ENCODE data around the gene PHKG2.

Gene PHKG2

DNA sequence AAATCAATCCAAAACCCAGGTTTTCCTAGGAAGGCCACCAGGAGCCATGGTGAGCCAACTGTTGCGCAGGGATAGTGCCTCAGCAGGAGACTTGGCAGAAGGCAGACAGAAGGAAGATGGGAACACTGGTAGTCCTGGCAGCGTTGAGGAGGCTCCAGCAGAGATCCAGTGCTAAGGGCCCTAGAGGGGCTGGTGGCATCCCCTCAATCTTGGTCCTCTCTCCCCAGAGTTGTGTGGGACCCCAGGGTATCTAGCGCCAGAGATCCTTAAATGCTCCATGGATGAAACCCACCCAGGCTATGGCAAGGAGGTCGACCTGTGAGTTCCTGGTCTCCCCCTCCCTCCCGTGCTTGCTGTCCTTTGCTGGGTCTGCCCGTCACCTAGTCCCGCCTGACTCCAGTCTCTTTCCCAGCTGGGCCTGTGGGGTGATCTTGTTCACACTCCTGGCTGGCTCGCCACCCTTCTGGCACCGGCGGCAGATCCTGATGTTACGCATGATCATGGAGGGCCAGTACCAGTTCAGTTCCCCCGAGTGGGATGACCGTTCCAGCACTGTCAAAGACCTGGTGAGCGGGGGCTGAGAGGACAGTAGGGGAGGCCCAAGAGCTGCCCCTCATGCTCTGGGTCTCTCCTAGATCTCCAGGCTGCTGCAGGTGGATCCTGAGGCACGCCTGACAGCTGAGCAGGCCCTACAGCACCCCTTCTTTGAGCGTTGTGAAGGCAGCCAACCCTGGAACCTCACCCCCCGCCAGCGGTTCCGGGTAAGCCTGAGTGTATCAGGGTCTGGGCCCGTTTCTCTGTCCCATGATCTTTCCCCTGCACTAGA lies 7.9 kb downstream of the PHKG2 start:
- no peak for DNase-seq (ENCODE audit: low read depth in 3 of 3, low spot score in 1 of 3)

DNA sequence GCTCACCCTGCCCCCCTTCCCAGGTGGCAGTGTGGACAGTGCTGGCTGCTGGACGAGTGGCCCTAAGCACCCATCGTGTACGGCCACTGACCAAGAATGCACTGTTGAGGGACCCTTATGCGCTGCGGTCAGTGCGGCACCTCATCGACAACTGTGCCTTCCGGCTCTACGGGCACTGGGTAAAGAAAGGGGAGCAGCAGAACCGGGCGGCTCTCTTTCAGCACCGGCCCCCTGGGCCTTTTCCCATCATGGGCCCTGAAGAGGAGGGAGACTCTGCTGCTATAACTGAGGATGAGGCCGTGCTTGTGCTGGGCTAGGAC lies 8.5 kb downstream of the PHKG2 start:
- DNase-seq (ENCODE audit: low read depth in 3 of 3, low spot score in 1 of 3), result no peak

DNA sequence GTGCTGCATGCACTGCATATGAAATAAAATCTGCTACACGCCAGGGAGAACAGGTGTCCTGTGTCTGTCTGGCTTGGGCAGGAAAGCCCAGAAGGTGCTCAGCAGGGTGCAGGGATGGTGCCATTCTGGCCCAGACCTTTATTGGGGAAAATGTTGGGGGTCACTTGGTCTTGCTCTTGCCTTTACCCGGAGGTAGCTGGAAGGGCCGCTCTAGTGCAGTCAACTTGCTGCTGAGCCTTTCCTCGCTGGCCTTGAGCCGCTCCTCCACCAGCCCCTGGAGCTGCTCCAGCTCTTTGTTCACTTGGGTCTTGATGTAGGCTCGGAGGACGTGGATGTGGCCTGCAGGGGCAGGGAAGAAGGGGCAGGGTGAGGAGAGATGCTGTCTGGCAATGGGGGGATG lies 9.1 kb downstream of the PHKG2 start:
- no peak for DNase-seq (ENCODE audit: low read depth in 3 of 3, low spot score in 1 of 3)

DNA sequence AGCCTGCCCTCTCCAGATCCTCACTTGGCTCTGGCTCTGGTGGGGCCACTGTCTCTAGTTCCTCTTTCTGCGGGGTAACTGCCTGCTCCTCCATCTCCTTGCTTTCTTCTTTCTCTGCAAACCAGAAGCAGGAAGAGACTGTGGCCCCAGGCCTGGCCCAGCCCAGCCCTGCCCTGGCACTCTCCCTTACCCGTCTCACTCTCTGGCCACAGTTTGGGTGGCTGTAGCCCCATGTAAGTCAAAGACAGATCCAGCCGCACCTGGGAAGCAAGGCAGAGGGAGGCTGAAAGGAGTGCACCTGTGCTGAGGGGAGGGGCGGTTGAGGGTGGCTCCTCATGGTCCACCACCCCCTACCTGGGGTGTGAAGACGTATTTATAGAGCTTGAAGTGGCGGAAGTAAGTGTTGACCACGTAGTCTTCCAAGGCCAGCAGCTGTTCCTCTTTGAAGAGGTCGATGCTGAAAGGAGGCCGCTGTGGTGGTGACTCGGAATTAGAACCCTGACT lies 10.8 kb downstream of the PHKG2 start:
- no peak for DNase-seq (ENCODE audit: low read depth in 3 of 3, low spot score in 1 of 3)

DNA sequence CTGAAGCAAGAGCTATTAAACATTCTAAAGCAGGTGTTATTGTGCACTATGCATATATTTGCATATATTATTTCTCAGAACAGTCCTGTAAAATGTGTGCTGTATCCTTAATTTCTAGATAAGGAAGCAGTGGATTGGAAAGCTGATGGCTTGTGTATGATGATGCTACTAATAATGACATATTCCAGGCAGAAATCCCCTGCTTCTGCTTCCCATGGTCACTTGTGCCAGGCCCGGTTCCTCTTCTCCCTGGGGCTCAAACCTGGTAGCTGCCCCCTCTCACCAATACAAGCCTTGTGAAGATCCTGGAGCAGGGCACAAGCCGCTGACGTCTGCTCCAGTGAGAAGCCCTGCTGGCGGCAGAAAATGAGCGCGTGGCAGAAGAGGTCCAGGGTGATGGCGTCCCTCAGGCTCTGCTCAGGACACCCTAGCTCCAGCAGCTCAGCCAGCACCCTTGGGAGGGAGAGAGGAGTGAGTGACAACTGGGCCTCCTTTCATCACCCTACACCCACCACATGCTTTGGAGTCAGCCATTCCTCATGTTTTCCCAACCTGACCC lies 11.9 kb downstream of the PHKG2 start:
- no peak for DNase-seq (ENCODE audit: low read depth in 3 of 3, low spot score in 1 of 3)

DNA sequence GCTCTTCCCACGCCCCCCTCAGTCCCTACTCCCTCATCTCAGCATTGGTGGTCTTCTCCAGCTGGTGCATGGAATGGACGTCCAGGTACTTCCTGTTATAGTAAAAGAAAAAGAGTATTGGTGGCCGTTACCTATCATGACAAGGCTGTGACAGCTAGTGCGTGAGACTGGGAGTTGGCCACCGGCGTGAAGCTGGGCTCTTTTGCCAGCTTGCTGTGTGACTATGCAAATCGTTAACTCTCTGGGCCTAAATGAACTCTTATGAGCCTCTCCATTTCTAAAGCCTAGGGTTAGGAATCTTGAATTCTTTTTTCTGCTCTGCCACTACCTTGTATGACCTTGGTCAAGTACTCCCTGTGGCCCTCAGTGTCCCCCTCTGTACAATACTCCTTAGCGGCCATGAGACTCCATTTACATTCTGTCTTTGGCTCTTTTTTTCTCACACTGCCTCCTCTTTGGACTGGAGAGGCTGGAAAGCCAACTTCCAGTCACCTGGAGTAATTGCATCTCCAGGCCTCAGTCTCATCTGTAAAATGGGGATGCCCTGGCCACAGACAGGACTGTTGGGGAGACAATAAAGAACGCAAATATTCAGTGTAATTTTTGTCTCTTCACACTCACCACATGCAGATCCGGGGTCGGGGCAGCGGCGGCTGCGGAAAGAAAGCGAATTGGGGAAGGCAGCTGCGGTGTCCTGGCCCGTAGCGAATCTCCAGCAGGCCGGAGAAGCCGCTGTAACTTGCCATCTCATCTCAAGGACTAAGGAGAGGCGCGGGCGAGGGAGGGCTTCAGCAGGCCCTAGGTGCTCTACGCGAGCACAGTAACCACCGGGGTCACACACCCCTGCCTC lies 12.6 kb downstream of the PHKG2 start:
- no peak for DNase-seq (ENCODE audit: low read depth in 3 of 3, low spot score in 1 of 3)

DNA sequence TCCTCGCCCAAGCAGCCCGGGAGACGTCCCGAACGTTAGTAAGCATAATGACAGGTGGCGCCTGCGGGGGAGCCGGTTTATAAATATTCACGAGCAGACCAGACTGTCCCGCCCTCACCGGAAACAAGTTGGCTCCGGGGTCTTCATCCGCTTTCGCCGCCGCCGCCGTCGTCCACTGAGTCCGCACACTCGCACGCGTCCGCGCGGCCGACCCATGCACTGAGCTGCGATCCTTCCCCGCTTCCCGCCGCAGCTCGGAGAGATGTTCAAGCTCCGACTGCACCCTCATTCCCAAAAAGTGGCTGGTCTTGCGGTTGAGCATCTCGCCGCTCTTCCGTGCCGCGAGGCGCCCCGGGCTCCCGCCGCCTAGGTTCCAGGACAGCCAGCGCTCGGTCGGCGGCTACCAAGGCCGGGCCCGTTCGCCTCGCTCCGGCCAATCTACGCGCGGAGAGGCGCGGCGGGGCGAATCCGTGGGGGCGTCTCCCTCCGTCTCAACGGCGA lies 13.3 kb downstream of the PHKG2 start:
- DNase-seq (ENCODE audit: low read depth in 3 of 3, low spot score in 1 of 3), result no peak

DNA sequence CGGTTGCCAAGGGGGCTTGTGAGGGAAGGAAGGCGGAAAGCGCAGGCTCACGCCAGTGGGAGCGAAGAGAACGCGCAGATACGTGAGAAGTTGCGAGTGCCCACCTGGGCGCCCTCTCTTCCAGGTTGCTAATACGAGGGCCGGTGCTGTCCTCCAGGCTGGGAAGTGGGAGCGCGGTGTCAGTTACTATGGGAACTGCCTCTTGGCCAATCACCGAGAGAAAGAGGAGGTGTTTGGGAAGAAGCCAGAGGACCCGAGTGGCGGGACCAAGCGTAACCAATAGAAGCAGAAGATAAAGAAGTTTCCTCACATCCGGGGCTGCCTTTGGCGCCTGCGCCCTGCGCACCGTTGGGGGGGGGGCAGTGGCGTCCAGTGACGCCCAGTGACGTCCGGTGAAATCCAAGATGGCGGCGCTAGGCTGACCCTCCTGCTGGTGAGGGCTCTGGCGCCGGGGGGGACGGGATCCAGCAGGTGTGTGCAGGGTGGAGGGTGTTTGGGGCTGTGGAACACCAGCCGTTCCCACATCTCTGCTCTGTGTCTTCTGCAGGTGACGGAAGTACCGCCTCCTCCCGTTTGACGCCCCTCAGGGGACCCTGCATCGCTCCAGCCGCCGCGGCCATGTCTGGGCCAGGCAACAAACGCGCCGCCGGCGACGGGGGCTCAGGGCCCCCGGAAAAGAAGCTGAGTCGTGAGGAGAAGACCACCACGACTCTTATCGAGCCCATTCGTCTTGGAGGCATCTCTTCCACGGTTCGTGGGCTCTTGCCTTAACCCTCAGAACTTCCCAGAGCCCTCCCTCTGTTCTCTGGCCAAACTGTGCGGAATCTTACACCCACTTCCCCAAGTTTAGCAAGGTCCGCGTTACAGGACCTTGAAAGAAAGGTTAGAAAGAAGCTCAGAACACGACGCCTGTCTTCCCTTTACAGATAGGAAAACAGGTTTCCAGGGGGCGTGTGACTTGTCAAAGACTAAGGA lies 14.0 kb downstream of the PHKG2 start, which contains the start of the genes CFAP119 and RNF40:
Gene CFAP119 (minus strand): TSS at position 135 of the 975 bp plus-strand sequence. CDS start 314 bp downstream, outside the sequence.
Gene RNF40 (plus strand): TSS at position 395 of the 975 bp plus-strand sequence. CDS start 224 bp downstream, at position 619.
- peak; percentile 72 to 75 (median 74) for DNase-seq (ENCODE audit: low read depth in 3 of 3, low spot score in 1 of 3)

DNA sequence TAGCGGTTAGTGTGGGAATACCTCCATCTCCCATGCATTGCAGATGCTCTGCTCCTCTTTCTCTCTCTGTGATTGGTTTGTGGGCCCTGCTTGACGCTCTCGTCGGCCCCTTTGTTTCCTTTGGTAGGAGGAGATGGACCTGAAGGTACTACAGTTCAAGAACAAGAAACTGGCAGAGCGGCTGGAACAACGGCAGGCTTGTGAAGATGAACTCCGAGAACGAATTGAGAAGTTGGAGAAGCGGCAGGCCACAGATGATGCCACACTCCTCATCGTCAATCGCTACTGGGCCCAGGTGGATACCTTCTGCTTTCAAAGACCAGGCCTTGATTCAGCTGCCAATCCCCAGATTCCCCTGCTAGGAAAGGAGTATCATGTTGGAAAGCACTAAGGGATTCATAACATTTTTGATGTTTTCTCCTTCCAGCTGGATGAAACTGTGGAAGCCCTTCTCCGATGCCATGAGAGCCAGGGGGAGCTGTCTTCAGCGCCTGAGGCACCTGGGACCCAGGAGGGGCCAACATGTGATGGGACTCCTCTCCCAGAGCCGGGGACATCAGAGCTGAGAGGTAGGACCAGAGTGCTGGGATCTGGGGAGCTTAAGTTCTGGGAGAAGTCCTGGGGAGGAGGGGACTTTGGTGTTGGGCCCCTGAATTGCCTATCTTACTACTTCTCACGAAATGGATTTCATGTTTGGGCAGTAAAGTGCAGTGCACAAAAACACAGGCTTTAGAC lies 14.9 kb downstream of the PHKG2 start:
- no peak for DNase-seq (ENCODE audit: low read depth in 3 of 3, low spot score in 1 of 3)

DNA sequence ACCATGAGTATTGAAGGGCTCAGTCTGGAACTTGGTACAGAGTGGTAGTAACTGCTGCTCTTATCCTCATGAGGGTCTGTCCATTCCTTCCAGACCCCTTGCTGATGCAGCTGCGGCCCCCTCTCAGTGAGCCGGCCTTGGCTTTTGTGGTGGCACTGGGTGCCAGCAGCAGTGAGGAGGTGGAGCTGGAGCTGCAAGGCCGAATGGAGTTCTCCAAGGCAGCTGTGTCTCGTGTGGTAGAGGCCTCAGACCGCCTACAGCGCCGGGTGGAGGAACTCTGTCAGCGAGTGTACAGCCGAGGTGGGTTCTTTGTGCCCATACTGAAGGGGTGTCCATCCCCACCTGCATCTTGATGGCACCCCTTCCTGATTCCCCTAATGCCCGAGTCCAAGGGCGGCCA lies 15.9 kb downstream of the PHKG2 start:
- no peak for DNase-seq (ENCODE audit: low read depth in 3 of 3, low spot score in 1 of 3)

DNA sequence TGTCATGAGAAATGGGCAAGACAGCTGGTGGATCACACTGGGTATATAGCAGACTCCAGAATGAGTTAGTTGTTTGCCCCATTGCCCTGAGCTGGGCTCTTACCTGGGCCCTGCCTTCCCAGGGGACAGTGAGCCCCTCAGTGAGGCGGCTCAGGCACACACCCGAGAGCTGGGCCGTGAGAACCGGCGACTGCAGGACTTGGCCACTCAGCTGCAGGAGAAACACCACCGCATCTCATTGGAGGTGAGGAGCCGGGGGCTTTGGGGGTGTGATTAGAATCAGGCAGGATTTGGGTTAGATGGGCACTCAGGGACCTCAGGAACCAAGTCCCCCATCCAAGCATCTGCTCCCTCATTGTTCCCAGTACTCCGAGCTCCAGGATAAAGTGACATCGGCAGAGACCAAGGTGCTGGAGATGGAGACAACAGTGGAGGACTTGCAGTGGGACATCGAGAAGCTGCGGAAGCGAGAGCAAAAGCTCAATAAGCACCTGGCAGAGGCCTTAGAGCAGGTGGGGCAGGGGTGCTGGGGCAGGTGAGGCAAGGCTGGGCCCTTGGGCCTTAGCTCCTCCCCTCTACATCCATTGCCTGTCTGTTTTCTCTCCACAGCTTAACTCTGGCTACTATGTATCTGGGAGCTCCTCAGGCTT lies 16.7 kb downstream of the PHKG2 start:
- DNase-seq (ENCODE audit: low read depth in 3 of 3, low spot score in 1 of 3), result no peak

DNA sequence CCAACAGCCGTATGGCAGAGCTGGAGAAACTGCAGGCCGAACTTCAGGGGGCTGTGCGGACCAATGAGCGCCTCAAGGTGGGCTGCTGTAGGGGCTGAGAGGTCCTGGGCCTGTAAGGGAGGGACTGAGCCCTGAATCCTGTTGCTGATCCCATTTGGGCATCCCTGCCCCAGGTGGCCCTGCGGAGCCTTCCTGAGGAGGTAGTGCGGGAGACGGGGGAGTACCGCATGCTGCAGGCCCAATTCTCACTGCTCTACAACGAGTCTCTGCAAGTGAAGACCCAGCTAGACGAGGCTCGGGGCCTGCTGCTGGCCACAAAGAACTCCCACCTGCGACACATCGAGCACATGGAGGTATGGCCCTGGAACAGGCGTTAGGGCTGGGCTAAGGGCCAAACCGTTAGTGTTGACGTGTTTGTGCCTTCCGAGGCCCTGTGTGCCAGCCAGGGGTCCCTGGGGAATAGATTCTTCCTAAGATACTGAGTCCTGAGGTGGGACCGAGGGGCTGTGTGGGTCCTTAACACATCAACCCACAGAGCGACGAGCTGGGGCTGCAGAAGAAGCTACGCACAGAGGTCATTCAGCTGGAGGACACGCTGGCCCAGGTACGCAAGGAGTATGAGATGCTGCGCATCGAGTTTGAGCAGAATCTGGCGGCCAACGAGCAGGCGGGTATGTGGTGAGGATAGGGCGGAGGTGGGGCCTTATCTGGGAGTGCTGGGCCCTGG lies 18.1 kb downstream of the PHKG2 start:
- DNase-seq (ENCODE audit: low read depth in 3 of 3, low spot score in 1 of 3), result no peak

DNA sequence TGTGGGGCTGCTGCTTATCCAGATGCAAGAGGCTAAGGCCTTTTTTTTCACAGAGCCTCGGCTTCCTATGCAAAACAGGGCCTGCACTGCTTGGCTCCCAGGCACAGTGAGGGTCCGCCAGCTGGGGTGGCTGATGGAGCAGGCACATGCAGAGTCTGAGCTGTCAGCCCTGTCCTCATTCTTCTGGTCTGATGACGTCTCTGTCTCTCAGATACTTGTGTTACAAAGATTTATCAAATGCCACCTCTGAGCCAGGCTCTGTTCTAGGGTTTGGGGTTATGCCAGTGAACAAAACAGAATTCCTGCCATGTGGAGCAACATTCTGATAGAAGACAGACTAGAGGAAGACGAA lies 18.7 kb downstream of the PHKG2 start:
- no peak for DNase-seq (ENCODE audit: low read depth in 3 of 3, low spot score in 1 of 3)

DNA sequence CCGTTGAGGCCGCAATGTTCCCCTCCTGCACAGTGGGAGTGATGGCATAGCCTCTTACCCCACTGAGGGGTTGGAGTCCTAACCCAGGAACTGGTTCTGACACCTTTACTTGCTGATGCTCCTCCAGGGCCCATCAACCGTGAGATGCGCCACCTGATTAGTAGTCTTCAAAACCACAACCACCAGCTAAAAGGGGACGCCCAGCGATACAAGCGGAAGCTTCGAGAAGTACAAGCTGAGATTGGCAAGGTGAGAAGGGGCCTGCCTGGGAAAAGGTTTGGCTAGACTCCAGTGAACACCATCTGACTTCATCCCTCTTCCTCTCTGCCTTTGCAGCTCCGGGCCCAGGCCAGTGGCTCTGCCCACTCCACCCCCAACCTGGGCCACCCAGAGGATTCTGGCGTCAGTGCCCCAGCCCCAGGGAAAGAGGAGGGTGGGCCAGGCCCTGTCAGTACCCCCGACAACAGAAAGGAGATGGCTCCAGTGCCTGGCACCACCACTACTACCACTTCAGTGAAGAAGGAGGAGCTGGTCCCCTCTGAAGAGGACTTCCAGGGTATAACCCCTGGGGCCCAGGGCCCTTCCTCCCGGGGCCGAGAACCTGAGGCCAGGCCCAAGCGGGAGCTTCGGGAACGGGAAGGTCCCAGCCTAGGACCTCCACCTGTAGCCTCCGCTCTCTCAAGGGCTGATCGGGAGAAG lies 19.7 kb downstream of the PHKG2 start:
- no peak for DNase-seq (ENCODE audit: low read depth in 3 of 3, low spot score in 1 of 3)

DNA sequence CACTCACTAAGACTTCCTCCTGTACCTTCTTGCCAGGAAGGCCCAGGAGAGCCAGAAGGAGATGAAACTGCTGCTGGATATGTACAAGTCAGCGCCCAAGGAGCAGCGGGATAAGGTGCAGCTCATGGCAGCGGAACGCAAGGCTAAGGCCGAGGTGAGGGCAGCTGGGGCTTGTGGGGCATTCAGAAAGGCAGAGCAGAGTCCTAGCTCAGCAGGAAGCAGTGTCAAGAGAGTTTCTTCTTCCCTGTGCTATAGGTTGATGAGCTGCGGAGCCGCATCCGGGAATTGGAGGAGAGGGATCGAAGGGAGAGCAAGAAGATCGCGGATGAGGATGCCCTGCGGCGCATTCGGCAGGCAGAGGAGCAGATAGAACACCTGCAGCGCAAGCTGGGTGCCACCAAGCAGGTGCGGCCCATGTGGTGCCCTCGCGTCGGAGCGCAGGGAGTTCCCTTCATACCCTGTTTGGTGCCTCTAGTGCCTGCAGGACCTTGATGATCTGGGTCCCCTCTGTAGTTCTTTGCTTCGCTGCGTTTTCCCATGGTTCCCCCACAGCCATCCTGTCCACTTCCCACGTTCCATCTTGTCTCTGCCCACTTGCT lies 20.5 kb downstream of the PHKG2 start:
- no peak for DNase-seq (ENCODE audit: low read depth in 3 of 3, low spot score in 1 of 3)

DNA sequence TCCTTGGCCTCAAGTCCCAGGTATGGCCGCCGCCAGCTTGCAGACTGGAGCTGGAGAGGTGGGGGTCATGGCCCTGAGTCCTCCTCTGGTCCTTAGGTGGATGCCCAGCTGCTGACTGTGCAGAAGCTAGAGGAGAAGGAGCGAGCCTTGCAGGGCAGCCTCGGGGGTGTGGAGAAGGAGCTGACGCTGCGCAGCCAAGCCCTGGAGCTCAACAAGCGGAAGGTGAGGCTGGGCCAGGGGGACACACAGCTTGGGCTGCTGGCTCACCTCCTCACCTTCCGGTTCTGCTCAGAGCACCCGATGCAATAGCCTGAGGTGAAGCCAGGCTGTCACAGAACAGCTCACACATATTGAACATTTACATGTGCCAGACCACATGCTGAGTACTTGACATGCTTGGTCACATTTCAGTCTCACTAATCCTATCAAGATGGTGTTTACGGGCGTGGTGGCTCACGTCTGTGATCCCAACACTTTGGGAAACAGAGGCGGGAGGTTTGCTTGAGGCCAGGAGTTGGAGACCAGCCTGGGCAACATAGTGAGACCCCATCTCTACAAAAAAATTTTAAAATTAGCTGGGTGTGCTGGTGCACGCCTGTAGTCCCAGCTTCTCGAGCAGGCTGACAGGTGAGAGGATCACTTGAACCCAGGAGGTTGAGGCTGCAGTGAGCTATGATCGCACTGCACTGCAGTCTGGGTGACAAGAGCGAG lies 21.3 kb downstream of the PHKG2 start:
- DNase-seq (ENCODE audit: low read depth in 3 of 3, low spot score in 1 of 3), result no peak

DNA sequence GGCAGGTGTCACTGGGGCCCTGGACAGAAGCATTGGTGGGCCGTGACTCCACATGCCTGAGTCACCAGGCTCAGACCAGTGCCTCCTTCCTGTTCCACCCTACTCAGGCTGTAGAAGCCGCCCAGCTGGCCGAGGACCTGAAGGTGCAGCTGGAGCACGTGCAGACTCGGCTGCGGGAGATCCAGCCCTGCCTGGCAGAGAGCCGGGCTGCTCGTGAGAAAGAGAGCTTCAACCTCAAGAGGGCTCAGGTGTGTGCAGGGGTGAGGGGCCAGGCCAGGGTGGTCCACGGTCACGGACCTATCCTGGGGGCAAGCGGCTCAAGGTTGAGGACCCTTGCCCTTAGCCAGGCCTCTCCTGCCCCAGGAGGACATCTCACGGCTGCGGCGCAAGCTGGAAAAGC lies 23.5 kb downstream of the PHKG2 start:
- DNase-seq (ENCODE audit: low read depth in 3 of 3, low spot score in 1 of 3), result no peak
